Mesendoderm (in vitro differentiated cells): ENCODE data around the gene MVB12B.
"Not testable (repeated sequence)": the region's sequence is repeated elsewhere in the genome, so short reads cannot be mapped to it uniquely, and the experiment has no call there.

Experiments used
- DNase-seq: peaks from one replicate; pipeline ENCODE4 v3.0.0; 2013
- H2AK5ac ChIP-seq: 2 replicates; pipeline ENCODE4 v1.6.1; 2013; ENCODE audit warnings: low read length, inconsistent platforms
- H2BK120ac ChIP-seq: 2 replicates; pipeline ENCODE4 v1.6.1; 2013; ENCODE audit warnings: low read depth, mild to moderate bottlenecking, low read length, moderate library complexity, mixed read lengths
- H2BK15ac ChIP-seq: replicated peaks from 2 replicates; pipeline ENCODE4 v1.6.1; 2013; ENCODE audit warnings: low read depth, mild to moderate bottlenecking, moderate library complexity
- H2BK5ac ChIP-seq: 2 replicates; pipeline ENCODE4 v1.6.1; 2013; ENCODE audit warnings: low read length, inconsistent platforms
- H3K18ac ChIP-seq: 2 replicates; pipeline ENCODE4 v1.6.1; 2013; ENCODE audit warnings: mild to moderate bottlenecking, low read length, mixed read lengths
- H3K23ac ChIP-seq: one replicate; pipeline ENCODE4 v1.6.1; 2013; ENCODE audit warnings: low read length
- H3K27ac ChIP-seq: 2 replicates; pipeline ENCODE4 v1.5.1; 2013; ENCODE audit warnings: low read depth, mild to moderate bottlenecking, inconsistent platforms, low read length, moderate library complexity
- H3K27me3 ChIP-seq: 2 replicates; pipeline ENCODE4 v1.6.1; 2013; ENCODE audit warnings: low read length, control low read depth, mild to moderate bottlenecking, inconsistent platforms; ENCODE audit not compliant: insufficient read depth, poor library complexity
- H3K36me3 ChIP-seq: 2 replicates; pipeline ENCODE4 v1.6.1; 2013; ENCODE audit warnings: low read length, inconsistent platforms; ENCODE audit not compliant: control insufficient read depth, insufficient read depth
- H3K4ac ChIP-seq: one replicate; pipeline ENCODE4 v1.6.1; 2013; ENCODE audit warnings: low read depth, mild to moderate bottlenecking, low read length, moderate library complexity
- H3K4me1 ChIP-seq: 2 replicates; pipeline ENCODE4 v1.6.1; 2013; ENCODE audit warnings: low read depth, low read length, inconsistent platforms; ENCODE audit not compliant: control insufficient read depth
- H3K4me2 ChIP-seq: 2 replicates; pipeline ENCODE4 v1.6.1; 2013; ENCODE audit warnings: low read length
- H3K4me3 ChIP-seq: 2 replicates; pipeline ENCODE4 v1.5.1; 2013; ENCODE audit warnings: mild to moderate bottlenecking, low read length
- H3K56ac ChIP-seq: one replicate; pipeline ENCODE4 v1.6.1; 2013; ENCODE audit warnings: low read length
- H3K79me1 ChIP-seq: 2 replicates; pipeline ENCODE4 v1.6.1; 2013; ENCODE audit warnings: low read length, inconsistent platforms
- H3K79me2 ChIP-seq: 2 replicates; pipeline ENCODE4 v1.6.1; 2013; ENCODE audit warnings: mild to moderate bottlenecking, low read length; ENCODE audit not compliant: control insufficient read depth, insufficient read depth
- H3K9ac ChIP-seq: 2 replicates; pipeline ENCODE4 v1.6.1; 2013; ENCODE audit warnings: low read length, inconsistent platforms
- H4K5ac ChIP-seq: one replicate; pipeline ENCODE4 v1.6.1; 2013; ENCODE audit warnings: low read length
- H4K8ac ChIP-seq: one replicate; pipeline ENCODE4 v1.6.1; 2013; ENCODE audit warnings: low read depth, mild to moderate bottlenecking, control low read depth, low read length, moderate library complexity
- WGBS: extraction: QIAGEN DNeasy Blood & Tissue Kit; methylation state at CpG from one replicate; pipeline ENCODE4 v1.1.7; 2013; ENCODE audit warnings: low lambda C conversion rate, missing lambda C conversion rate; ENCODE audit not compliant: insufficient coverage; ENCODE audit errors: extremely low coverage; 5-methylcytosine and 5-hydroxymethylcytosine counted together

The MVB12B gene

DNA sequence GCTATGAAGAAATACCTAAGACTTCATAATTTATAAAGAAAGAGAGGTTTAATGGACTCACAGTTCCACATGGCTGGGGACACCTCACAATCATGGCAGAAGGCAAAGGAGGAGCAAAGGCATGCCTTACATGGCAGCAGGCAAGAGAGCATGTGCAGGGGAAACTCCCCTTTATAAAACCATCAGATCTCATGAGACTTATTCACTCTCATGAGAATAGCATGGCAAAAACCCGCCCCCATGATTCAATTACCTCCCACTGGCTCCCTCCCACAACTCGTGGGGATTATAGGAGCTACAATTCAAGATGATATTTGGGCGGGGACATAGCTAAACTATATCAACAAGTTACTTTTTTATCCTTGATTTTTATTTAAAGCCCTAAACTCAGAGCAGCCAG lies 150.8 kb downstream of the MVB12B start:
- H3K79me2 ChIP-seq, H3K4me2 ChIP-seq, H3K9ac ChIP-seq, H2BK120ac ChIP-seq, H3K18ac ChIP-seq, H3K56ac ChIP-seq, H3K23ac ChIP-seq, H3K79me1 ChIP-seq, H3K27me3 ChIP-seq, H3K27ac ChIP-seq, H3K4me3 ChIP-seq, H3K4me1 ChIP-seq, DNase-seq, H2BK5ac ChIP-seq, H4K8ac ChIP-seq, H2AK5ac ChIP-seq, H3K4ac ChIP-seq, H4K5ac ChIP-seq, H2BK15ac ChIP-seq, H3K36me3 ChIP-seq: not testable (repeated sequence)
- no CpG with 5 or more reads among the region's 3 CpGs for WGBS

DNA sequence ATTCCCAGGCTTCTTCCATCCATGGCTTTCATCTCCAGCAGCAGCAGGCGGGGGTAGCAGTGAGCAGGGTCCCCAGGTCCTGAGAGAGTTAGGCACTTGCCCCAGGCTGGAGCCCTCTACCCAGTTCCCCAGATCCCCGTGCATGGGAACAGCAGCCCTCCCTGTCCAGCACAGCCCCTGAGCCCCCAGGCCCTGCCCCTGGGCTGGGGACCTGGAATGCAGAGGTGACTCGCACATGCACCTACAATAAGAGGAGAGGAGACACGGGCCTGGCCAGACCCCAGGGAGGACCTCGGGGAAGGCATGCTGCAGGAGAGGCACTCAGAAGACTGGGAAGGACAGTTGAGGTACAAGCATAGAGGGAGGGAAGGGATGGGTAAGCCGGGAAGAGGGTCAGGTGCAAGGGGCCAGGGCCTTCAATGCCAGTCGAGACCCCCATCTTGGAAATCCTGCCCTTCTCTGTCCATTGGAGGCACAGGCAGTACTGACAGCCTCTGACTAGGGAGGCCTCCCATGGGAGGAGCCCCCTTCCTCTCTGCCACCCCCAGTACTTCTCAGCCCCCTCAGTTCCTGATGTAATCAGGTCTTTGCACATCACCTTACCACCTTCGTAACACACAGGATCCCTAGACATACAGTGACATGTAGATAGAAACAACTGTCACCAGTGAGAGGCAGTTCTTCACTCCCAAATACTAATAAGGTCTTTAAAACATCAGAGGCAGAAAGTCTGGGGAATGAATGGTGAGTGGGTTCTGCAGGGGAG lies 151.8 kb downstream of the MVB12B start:
- Histone ChIP-seq H3K27me3 (no peaks in the 10 kb centered on the region), H2AK5ac (no peak overlapping the region), H2BK15ac (no peak overlapping the region), H3K23ac (no peak overlapping the region), H2BK5ac (no peak overlapping the region), H3K79me2 (no peaks in the 10 kb centered on the region), H3K9ac (no peak overlapping the region), H3K27ac (no peak overlapping the region), H4K8ac (no peak overlapping the region), H3K4me2 (no peak overlapping the region), H3K79me1 (no peaks in the 10 kb centered on the region), H3K36me3 (no peaks in the 10 kb centered on the region), H3K4me3 (no peak overlapping the region), H3K4me1 (peaks cover 2% of the 10 kb centered on the region), H4K5ac (no peak overlapping the region), H3K4ac (no peak overlapping the region), H3K18ac (no peak overlapping the region), H3K56ac (no peak overlapping the region), H2BK120ac (no peak overlapping the region)
- no peak for DNase-seq
- no CpG with 5 or more reads among the region's 8 CpGs for WGBS

DNA sequence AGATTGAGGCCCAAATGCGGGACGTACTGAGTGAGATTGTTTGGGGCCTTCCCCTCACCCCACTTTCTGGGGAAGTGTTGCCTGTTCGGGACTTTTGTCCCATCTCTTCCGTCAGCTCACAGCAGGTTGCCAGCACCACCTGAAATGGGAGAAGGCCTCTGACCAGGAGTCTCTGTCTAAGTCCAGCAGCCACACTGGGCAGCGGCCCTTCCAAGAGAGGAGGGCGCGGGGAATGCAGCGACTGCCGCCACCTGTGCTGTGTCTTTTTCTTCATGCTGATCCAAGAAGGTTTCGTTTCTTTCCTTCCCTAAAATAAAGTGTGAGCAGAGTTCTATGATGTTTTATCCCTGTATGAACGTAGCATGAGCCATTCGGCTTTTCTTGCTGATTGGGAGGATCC lies 152.9 kb downstream of the MVB12B start:
- Histone ChIP-seq H3K79me2 (no peaks in the 10 kb centered on the region), H3K9ac (no peak overlapping the region), H3K27ac (no peak overlapping the region), H3K4me1 (peaks cover 2% of the 10 kb centered on the region), H3K79me1 (no peaks in the 10 kb centered on the region), H4K8ac (no peak overlapping the region), H3K27me3 (no peaks in the 10 kb centered on the region), H3K56ac (no peak overlapping the region), H2BK120ac (no peak overlapping the region), H3K18ac (no peak overlapping the region), H4K5ac (no peak overlapping the region), H2BK15ac (no peak overlapping the region), H2BK5ac (no peak overlapping the region), H3K4me3 (no peak overlapping the region), H3K23ac (no peak overlapping the region), H3K36me3 (no peaks in the 10 kb centered on the region), H2AK5ac (no peak overlapping the region), H3K4me2 (no peak overlapping the region), H3K4ac (no peak overlapping the region)
- no CpG with 5 or more reads among the region's 12 CpGs for WGBS
- no peak for DNase-seq

DNA sequence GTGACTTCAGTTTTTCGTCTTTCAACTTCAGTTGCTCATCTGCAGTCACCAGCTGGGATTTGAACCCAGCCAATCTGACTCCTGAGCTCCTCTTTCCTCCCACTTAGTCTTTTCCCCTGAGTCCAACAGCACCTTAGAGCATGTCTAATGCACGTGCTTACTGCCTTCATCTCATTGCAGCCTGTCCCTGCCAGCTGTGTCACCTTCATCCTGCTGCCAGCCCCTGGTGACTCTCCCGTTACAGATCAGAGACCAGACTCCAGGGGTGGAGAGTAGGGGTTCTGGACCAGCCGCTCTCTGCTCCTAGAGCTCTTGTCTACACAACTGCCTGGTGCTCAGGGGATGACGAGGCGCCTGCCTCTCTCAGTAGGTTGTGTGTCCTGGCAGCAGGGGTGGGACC lies 154.2 kb downstream of the MVB12B start:
- WGBS, result no CpG with 5 or more reads among the region's 6 CpGs
- Histone ChIP-seq H3K79me2 (no peaks in the 10 kb centered on the region), H2BK120ac (no peak overlapping the region), H3K56ac (no peak overlapping the region), H4K5ac (no peak overlapping the region), H2BK15ac (no peak overlapping the region), H3K4me3 (no peak overlapping the region), H3K27ac (no peak overlapping the region), H3K18ac (no peak overlapping the region), H3K23ac (no peak overlapping the region), H3K9ac (no peak overlapping the region), H3K4me1 (peaks cover 2% of the 10 kb centered on the region), H3K79me1 (no peaks in the 10 kb centered on the region), H2AK5ac (no peak overlapping the region), H3K27me3 (no peaks in the 10 kb centered on the region), H4K8ac (no peak overlapping the region), H2BK5ac (no peak overlapping the region), H3K4me2 (no peak overlapping the region), H3K4ac (no peak overlapping the region), H3K36me3 (no peaks in the 10 kb centered on the region)
- DNase-seq, result no peak

DNA sequence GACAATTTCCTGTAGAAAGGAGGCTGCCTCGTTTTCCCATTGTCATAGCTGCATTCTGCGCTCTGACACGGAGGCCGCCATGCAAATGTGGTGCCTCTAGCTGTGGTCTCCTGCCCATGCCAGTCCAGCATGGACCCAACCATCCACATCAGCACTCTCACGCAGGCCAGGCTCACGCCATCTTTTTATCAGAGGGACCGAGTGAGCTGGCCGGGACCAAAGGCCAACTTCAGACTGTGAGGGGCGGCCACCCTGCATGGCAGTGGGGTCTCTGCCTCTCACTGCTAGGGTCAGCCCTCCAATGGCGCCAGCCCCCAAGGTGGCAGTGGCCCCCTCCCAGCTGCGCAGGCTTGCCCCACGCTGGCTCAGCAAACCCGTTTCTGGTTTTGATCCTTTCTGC lies 155.2 kb downstream of the MVB12B start:
- Histone ChIP-seq H3K9ac (no peak overlapping the region), H3K27ac (no peak overlapping the region), H3K4me2 (no peak overlapping the region), H2BK15ac (no peak overlapping the region), H4K5ac (no peak overlapping the region), H2AK5ac (no peak overlapping the region), H3K4me1 (peaks cover 2% of the 10 kb centered on the region), H4K8ac (no peak overlapping the region), H2BK5ac (no peak overlapping the region), H3K27me3 (no peaks in the 10 kb centered on the region), H3K18ac (no peak overlapping the region), H3K4ac (no peak overlapping the region), H3K79me1 (no peaks in the 10 kb centered on the region), H3K23ac (no peak overlapping the region), H2BK120ac (no peak overlapping the region), H3K36me3 (no peaks in the 10 kb centered on the region), H3K79me2 (no peaks in the 10 kb centered on the region), H3K56ac (no peak overlapping the region), H3K4me3 (no peak overlapping the region)
- no peak for DNase-seq
- no CpG with 5 or more reads among the region's 13 CpGs for WGBS
